ENCODE data around the gene NKAIN2.

The NKAIN2 gene

DNA sequence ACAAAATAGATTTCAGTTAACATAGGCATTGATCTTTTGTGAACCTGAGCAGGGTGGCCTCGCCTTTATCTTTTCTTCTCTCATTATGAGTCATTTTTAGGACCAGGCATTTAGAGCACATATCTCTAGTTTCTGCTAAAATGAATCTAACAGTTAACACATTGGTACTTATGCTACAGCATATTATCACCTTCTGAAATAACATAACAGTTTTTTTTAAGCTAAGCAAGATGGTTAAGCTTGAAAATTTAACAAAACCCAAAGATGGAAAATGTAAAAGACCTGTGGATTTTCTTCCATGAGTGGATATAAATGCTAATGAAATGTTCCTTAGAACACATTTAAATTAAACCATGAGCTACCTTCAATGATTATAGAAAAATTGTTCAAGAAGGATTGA lies 671.5 kb downstream of the NKAIN2 start:
- no peak overlapping the region for H3K27ac ChIP-seq
- TF ChIP-seq, protein P1, sequence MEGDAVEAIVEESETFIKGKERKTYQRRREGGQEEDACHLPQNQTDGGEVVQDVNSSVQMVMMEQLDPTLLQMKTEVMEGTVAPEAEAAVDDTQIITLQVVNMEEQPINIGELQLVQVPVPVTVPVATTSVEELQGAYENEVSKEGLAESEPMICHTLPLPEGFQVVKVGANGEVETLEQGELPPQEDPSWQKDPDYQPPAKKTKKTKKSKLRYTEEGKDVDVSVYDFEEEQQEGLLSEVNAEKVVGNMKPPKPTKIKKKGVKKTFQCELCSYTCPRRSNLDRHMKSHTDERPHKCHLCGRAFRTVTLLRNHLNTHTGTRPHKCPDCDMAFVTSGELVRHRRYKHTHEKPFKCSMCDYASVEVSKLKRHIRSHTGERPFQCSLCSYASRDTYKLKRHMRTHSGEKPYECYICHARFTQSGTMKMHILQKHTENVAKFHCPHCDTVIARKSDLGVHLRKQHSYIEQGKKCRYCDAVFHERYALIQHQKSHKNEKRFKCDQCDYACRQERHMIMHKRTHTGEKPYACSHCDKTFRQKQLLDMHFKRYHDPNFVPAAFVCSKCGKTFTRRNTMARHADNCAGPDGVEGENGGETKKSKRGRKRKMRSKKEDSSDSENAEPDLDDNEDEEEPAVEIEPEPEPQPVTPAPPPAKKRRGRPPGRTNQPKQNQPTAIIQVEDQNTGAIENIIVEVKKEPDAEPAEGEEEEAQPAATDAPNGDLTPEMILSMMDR (conservative IDR thresholded peaks at IDR 0.05): no peak
- TF ChIP-seq ZFX (IDR thresholded peaks at IDR 0.05): no peak

DNA sequence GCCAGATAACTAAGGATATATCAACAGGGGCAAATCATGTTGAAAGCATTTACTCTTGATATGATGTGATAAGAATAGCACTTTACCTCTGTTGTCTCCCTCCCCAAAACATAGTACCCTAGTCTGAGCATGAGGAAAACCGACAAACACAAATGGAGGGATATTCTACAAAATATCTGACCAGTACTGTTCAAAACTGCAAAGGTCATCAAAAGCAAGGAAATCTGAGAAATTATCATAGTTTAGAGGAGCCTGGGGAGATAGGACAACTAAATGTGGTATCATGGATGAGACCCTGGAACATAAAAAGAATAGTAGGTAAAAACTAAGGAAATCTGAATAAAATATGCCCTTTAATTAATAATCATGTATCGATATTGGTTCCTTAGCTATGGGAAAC lies 675.2 kb downstream of the NKAIN2 start:
- H3K27ac ChIP-seq: no peak overlapping the region
- no peak for TF ChIP-seq ZFX (IDR thresholded peaks at IDR 0.05)
- TF ChIP-seq, protein P1 (conservative IDR thresholded peaks at IDR 0.05): no peak

DNA sequence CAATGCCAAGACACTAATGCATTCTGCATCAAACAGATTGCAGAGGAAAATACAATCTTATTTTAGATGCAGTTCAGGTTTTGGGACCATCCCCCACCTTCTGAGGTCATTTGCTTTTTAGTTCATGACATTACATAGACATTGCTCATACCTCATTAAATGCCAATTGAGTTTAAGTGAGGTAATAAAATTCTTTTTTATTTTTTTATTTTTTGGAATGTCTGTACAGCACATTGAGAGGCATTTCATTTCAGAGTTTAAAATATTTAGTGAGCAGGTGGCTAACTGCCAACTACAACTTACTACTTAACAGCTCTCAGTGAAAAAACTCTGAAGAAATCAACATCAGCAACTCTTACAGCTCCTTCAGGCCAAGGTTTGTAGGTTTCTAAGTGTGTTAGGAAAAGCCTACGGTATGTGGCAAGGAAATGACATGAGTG lies 676.3 kb downstream of the NKAIN2 start:
- TF ChIP-seq, protein P1 (conservative IDR thresholded peaks at IDR 0.05): no peak
- TF ChIP-seq ZFX (IDR thresholded peaks at IDR 0.05): no peak

DNA sequence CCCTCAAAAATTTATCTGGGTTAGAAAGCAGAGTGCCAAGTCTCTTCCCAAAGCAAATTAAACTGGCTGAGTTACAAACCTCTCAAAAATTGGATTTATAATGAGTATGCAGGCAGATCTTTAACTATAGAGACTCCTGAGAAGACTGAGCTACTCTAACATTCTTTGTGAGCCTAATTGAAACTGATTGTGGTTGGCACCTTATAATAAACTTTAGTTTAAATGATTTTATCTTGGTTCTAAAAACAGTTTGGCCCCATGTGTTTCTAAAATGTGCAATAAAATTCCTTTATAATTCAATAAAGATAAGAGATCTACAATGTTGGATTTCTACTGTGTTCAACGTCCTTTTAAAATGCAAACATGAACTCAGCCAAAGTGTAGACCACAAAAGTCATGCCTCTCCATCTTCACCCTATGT lies 678.4 kb downstream of the NKAIN2 start:
- TF ChIP-seq, protein P1 (conservative IDR thresholded peaks at IDR 0.05): no peak
- TF ChIP-seq ZFX (IDR thresholded peaks at IDR 0.05): no peak
- H3K27ac ChIP-seq: no peak overlapping the region

More for the DNA sequence above, 676.3 kb downstream of the NKAIN2 start:
- no peak overlapping the region for H3K27ac ChIP-seq

DNA sequence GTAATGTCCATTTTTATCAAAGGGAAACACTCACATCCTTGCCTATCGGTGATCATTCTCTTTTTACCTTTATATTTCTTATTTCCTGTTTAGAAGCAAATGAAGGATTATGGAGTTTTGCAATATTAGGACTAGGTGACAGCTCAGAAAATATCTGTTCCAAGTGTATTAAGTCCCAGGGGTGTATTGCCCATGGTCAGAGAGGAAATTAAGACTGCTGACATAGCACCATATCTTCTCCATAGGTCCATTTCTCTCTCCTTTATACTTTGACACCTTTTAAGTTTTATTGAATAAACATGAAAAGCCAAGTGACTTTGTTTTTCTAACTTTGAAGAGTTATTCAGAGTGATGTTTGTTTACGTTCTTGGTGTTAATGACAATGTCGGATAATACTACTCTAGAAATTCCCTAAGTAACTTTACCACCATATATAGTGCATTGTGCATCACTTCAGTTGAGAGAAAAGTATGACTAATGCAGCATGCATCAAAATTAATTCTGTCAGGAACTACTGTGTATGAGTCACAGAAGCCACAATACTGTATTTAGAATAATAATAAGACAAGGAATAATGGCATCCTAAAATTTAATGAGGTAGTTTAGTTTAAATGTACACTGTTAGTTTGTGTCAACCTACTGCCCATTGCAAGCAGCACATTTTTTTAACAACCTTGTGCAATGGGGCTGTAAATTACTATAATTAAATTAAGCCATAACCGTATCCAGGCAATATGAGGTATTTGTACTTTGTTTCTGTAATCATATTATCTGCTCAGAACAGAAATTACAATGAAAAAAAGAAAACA lies 684.2 kb downstream of the NKAIN2 start:
- no peak overlapping the region for H3K27ac ChIP-seq
- TF ChIP-seq, protein P1 (conservative IDR thresholded peaks at IDR 0.05): no peak
- no peak for TF ChIP-seq ZFX (IDR thresholded peaks at IDR 0.05)

DNA sequence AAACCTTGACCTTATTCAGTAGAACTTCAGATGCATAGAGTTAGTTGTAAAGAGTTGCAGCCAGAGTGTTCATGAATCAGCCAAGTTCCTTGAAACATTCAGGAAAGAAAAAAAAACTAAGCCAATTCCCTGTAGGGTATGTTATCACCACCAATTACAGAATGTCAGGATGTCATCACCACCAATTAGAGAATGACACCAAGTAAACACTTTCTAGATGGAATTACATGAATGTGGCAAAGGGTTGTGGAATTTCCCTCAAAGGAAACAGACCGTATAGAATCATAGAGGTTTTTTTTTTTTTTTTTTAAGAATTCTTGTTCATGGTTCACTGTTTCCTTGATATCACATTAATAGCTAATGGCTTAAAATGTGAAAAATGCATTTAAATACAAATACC lies 686.5 kb downstream of the NKAIN2 start:
- no peak overlapping the region for H3K27ac ChIP-seq
- TF ChIP-seq, protein P1 (conservative IDR thresholded peaks at IDR 0.05): no peak
- TF ChIP-seq ZFX (IDR thresholded peaks at IDR 0.05): no peak

DNA sequence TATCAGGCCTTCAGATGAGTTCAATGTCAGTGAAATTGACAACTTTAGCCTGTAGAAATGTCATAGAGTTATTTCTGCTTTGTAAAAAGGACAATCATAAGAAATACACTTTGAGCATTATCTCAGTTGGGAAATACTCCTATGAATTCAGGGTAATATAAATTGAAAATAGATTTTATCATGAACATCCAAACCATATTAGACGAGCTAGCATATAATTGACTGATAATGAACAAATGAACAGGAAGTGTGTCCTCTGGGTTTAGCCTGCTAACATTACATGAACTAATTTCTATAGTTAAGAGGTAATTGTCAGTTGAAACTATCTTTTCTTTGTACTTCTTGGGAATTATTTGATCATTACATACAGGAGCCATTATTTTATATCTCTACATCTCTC lies 689.6 kb downstream of the NKAIN2 start:
- no peak overlapping the region for H3K27ac ChIP-seq
- no peak for TF ChIP-seq ZFX (IDR thresholded peaks at IDR 0.05)
- TF ChIP-seq, protein P1 (conservative IDR thresholded peaks at IDR 0.05): no peak

Measured in C4-2B (cell line).